Activated CD8-positive, alpha-beta memory T cell treated with anti-CD3 and anti-CD28 coated beads, Interleukin-2, amount 50 U/mL, for 24 hours (primary cell): ENCODE measurements around the gene ACKR1.

Experiments
- DNase-seq: peaks from one replicate; pipeline ENCODE4 v3.0.0-alpha.2; 2020; ENCODE audit errors: extremely low read depth

Gene ACKR1

DNA sequence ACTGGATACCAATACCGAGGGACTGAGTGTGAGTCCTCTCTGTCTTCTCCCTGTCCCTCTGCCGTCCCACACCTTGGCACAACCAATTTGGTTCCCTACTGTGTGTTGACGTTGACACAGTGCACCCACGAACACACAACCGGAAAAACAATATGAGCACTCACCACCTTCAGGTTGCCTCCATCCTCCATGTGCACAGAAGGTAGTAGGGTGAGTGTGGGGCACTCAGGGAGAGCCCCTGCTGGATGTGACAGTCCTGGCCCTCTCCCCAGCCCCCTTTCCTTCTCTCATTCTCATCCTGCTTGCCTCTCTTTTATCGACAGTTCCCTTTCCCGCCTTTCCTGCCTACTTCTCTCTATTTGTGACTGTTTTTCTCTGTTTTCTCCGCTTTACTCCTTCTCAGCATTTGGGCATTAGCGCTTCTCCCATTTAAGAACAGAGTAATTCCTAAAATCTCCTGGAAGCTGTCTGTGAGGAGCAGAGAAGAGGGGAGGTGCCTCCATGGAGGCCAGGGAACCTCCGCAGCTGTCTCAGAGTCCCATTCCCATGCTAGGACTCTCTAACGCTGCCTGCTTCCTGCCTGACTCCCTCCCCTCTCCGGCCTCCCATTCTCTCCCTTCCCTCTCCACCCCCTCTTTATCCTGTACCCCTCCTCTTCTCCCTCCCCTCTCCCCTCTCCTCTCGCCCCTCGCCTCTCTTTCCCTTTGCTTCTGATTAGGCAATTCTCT is 16.9 kb upstream of the ACKR1 start:
- DNase-seq, result no peak

DNA sequence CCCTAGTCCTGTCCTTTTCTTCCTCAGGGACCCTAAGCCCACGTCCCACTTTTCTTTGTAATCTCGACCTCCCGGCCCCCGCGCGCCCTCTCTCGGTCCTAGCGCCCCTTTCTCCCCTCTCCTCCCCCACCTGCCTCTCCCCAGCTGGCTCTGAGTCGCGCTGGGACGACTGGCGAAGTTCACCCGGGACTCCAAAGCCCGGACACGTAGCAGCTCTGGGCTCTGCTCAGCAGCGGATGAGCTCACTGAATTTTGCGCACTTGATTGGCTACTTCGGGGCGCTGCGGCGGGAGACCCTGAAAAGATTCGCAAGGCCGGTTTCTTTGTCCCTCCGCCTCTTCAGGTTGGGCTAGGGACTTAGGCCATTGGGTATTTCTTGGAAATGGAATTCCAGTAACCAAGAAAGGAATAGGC is 16.3 kb upstream of the ACKR1 start:
- DNase-seq, result no peak

DNA sequence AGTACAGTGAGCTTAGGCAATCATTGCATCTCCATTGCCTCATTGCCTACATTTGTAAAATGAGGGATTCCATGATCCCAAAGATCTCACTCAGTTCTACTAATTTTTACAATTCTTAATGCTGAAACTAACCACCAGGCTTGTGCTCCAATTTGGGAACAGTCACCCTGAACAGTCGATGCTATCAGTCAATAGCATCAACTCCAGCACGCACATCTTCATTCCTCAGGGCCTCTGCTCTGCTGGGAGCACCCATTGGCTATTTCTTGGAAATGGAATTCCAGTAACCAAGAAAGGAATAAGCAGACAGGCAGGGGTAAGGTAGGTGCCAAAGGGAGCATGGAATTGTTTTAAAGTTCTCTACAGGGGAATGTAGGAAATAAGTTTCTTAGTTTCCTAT is 14.2 kb upstream of the ACKR1 start:
- DNase-seq, result no peak

DNA sequence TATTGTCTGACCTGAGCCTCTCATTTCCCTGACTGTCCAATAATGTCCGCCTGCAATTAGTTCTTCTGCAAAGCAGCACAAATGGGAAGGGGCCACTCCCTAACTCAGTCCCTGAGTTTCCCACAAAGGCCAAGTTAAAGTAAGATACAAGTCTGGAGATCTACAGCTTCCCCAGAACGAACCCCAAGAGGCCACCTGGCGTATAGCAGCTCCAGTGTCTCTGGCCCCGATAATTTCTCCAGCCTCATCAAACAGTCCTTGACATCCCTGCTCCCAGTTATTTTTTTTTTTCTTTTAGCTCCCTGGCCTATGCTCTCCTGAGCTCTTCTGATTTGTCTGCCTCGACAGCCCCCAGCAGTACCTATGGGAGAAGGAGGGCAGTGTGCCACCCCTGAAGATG is 8.1 kb upstream of the ACKR1 start:
- DNase-seq, result no peak

DNA sequence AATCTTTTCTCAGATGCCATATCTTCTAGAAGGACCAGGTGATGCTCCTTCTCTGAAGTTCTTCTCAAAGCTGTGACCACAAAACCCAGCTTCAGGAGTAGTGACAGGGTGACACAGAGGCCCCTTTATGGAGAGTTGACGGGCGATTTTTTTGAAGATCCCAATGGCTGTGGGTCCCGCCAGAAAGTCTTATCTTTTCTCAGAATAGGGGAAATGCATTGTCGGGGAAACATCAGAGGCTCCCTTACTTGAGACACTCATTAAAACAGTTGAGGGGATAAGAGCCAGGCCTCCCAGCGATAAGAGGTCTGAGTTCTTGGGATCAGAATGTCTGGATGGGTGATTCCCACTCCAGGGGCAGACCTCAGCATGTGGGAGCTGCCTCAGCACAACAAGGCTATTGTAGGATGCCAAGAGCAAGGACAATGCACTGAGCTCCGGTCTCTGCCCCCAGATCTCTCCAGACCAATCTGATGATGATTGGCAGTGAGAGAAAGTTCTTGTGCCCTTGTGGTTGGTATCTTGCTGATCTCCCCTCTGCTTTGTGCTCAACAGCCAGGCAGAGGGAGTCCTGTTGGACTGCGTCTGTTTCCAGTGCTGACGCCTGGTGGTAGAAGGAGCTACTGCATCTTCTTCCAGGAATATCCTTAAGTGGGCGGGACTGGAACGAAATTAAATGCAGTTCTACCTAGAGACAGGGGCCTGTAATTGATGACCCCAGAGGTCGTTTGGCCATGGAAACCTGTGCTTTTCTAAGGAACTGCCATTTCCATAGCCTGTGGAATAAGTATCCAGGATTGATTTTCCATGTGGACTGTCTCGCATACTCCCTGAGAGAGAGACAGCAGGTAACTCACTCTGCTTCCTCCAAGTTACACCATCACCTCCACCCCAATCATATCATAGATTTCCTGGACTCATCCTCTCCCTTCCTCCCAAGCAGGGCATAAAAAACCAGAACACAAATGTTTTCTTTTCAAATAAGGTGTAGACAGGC is 6.8 kb upstream of the ACKR1 start:
- DNase-seq, result peak; percentile 17

DNA sequence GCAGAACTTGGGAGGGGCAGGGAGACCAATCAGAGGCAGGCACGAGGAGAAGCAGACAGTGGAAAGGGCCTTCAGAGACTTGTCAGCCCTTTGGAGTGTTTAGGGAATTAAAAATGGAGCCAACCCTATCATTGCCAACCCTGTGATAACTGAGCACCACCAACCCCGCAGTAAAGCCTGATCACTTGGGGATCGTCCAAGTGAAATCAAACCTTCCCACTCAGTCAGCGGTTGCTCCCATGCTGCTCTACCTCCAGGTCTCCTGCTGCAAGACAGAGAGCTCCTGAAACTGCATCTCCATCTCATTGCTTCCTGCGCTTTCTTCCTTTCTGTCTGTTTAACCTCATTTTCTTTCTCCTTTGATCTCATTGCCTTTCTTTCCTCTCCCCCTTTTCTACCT is 4.8 kb upstream of the ACKR1 start:
- DNase-seq, result no peak

DNA sequence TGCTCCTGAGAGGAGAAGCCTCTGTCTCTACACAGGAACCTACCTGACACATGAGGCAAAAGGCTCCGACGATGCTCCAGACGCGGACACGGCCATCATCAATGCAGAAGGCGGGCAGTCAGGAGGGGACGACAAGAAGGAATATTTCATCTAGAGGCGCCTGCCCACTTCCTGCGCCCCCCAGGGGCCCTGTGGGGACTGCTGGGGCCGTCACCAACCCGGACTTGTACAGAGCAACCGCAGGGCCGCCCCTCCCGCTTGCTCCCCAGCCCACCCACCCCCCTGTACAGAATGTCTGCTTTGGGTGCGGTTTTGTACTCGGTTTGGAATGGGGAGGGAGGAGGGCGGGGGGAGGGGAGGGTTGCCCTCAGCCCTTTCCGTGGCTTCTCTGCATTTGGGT is 3.9 kb upstream of the ACKR1 start:
- no peak for DNase-seq

DNA sequence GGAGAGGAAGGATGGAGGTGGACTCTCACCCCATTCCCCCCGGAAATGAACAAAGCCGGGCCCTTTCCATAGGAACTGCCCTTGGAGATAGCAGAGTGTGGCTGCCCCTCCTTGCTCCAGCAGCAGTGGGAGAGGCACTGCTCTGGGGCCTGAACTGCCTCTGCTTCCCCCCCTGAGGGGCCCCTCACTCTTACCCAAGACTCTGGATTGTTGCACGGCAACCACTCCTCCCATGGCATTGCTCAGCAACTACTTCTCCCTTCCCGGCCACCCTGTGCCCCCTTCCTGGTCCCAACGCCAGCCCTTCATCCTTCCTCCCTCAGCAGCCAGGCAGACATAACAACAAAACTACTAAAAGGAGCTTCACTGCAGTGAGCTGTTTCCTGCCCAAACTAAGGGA is 3.0 kb upstream of the ACKR1 start:
- DNase-seq, result no peak

DNA sequence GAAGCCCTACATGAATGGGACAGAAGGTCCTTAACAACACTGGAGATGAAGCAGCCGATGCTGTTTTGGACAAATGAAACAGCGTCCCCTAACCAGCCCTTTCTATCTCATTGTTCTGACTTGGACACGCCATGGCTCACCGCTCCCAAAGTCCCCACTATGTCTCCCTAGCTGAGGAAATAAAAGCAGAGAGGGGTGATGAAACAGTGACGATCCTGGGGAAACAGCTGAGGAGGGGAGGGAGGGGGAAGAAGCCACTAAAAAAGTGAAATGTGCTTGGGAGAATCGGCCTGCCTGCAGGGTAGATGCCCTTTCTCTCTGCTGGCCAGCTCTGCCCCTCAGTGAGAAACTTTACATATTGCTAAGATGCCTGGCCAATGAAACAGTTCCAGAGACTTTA is 1.1 kb upstream of the ACKR1 start:
- DNase-seq, result no peak

DNA sequence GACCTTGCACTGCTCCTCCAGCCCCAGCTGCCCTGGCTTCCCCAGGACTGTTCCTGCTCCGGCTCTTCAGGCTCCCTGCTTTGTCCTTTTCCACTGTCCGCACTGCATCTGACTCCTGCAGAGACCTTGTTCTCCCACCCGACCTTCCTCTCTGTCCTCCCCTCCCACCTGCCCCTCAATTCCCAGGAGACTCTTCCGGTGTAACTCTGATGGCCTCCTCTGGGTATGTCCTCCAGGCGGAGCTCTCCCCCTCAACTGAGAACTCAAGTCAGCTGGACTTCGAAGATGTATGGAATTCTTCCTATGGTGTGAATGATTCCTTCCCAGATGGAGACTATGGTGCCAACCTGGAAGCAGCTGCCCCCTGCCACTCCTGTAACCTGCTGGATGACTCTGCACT is 550 bp downstream of the ACKR1 start:
- no peak for DNase-seq

DNA sequence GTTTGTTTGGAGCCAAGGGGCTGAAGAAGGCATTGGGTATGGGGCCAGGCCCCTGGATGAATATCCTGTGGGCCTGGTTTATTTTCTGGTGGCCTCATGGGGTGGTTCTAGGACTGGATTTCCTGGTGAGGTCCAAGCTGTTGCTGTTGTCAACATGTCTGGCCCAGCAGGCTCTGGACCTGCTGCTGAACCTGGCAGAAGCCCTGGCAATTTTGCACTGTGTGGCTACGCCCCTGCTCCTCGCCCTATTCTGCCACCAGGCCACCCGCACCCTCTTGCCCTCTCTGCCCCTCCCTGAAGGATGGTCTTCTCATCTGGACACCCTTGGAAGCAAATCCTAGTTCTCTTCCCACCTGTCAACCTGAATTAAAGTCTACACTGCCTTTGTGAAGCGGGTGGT is 1.4 kb downstream of the ACKR1 start:
- DNase-seq, result no peak

DNA sequence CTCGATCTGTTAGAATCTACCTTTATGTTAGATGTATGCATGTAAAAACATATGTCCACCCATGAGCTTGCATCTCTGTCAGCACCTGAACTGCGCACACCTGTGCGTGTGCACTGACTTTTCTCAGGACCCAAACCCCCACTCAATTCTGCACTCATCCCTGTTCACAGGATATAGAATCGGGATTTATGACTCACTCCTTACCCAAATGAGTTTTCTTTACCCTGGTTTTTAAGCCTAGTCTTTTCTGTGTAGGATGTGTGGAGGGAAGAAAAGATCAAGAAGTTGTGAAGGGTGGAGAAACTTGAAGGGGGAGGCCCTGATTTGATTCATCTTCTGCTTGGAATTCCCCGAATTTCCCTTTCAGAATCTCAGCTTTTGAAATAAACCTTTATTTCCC is 2.4 kb downstream of the ACKR1 start:
- no peak for DNase-seq

DNA sequence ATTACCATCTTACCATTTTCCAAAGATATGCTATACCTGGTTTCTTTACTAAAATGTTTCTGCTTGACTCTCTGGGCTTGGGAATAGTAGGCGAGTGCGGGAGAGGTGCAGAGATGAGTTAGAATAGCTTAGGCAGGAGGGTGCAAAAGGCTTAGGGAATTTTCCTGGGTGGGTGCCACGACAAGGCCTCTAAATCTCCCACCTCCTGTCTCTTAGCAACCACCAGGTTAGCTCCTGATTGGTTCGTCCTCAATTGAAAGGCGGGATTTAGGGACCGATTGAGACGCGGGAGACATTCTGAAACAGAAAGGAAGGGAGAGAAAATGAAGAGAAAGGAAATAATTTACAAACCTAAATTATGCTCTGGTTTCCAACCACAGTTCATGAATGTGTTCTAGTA is 3.1 kb downstream of the ACKR1 start:
- DNase-seq, result no peak

DNA sequence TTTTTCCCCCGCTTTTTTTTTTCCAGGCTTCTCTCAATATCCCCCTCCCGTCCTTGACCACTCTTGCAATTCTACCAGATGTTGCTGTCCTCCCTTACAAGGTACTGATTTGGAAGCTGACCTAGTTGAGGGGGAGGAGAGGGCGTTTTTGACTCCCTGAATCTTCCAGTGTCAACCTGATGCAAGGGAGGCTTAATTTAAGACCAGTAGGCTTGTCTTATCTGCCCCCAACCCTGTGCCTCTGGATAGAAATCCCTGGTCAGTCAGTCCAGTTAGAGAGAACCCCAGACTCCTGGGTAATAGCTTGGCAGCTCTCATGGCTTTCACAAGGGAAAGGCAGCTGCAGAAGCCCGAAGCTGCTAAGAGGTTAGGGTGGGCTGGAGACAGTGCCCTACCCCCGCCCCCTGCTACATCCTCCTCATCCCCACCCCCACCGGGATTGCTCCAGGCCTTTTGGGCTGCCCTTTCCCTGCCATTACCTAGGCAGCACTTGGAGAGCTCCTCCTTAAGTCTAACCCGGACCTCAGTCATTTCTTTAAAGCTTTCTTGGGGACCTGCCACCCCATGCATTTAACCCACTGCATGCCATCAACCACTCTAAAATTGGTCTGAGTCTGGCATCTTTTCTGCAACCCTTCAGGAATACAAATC is 3.6 kb downstream of the ACKR1 start:
- no peak for DNase-seq

DNA sequence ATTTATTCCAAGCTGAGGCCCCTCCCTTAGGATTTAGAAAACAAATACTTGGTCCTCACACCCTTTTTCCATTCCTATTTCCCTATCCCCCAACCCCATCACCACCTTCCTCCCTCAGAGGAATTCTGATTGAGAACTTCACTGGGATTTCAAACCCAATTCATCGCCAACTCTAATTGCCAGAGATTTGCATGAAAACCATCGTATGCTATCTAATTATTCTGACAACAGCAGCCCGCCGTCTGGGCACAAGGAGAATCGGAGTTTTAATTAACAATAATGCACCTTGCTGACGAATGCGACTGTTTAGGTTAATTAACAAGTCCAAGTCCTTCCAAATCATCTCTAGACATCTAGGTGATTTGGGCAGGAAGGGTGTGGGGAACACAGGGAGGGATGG is 4.4 kb downstream of the ACKR1 start:
- DNase-seq, result no peak

DNA sequence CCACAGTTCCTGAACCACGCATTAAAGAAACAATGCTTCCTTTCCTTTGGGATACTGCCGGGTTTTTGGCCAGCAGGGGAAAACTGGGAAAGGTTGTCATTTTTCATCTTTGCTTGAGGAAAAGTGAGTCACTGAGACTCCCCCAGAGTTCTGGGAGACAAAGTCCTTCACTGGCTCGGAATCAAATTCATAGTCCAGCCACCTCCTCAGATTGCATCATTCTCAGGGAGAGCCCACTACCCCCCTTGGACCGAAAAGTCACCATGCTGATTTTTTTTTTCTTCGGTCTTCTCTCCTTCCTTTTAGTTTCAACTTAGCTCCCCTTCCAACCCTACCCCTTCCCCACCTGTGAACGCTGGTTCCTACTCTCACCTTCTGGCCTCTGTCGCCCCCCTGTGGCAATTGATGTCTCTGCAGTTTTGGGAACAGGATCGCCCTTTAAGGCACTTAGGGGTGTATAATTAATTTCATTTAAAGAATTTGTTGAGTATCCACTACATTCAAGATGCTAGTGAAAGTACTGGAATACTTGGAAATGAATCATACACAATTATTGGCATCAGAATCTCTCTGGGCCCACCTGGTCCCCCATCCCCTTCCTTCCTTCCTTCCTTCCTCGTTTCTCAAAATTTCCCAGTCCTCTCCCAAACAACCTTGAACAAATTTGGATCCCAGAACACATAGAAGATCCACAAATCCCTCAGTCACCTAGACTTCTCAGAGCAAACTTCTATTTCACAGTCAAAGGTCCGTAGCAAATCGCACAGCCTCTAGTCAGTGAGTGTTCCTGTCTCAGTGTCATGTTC is 6.9 kb downstream of the ACKR1 start:
- DNase-seq, result peak; percentile 21

DNA sequence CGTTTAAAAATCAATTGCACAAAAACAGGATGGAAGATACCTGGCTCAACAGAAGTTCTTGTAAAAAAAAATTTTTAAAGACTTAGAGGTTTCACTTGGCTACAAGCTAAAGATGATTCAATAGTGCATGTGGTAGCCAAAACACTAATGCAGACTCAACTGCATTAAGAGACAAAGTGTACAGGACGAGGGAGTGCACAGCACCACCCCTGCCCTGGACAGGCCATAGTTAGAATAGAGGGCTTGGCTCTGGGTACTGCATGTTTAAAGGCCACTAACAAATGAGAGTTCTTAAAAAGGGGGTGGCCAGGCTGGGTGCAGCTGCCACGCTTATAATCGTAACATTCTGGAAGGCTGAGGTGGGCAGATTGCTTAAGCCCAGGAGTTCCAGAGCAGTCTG is 7.9 kb downstream of the ACKR1 start:
- DNase-seq, result no peak

DNA sequence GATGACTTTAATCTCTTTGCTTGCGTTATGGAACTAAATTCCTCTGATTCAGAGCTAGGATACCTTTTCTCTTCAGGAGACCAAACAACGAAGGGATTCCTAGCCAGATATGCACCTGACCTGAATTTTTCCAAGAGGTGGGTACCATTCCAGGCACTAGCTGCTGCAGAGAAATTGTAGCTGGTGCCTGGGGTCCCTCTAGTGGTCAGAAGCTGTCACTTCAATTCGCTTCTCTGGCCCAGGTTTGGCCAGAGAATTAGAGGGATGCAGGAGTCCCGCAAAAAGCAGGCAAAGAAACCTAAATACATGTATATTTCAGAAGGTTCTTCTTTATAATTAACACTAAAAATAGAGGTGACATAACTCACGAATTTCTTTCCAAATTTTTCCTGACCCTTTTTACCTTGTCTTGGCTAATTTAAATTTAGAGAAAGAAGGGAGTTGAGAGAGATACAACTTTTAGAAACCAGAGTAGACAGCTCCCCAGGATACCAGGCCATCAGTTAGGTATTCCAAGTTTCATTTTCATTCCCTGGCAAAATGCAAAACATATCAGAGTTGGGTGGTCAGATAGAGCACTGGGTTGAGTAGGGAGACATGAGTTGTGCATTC is 9.6 kb downstream of the ACKR1 start:
- DNase-seq, result no peak

DNA sequence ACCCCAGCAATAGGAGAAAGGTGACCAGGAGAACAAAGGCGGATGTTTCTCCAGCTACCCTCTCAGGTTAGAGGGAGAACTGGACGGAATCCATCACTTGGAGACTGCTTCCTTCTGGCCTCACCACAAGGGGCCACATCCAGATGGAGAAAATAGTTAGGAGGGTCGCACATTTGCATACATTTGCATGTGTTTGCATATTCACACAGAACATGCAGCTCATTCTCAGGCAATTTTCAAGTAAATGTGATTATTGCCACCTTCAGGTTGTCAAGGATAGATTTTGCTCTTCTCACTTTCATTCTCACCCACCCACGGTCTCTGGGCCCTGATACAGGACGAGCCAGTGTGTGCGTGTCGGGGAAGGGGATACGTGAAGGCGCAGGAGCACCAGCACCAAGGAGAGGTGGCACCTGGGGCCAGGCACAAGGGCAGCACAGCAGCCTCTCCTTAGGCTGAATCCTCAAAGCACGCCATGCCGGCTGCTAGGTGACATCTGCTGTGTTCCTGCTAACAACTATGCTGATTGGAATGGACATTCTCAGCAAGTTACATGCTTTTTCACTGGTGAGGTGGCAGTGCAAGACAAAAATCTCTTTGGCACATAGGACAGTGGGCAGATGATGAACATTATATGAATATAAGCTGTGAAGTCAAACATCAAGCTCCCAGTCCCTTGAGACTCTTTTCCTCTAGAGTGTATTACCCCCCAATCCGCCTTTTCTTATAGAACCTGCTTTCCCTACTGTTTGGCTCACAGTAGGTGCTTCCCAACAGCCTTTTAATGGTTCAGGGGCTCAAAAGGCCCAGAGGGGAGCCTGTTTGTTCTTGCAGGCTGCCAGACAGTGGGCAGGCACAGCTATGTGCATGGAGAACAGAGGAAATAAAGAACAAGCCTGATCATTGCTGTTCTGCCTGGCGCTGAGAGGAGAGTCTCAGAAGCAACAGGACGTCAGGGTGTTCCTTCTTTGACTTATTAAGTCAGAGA is 14.3 kb downstream of the ACKR1 start:
- DNase-seq, result no peak
